Transverse colon (tissue), 4 donors: ENCODE data around the gene ICA1L. TPM values are rescaled to one million over a fixed set of nuclear protein-coding genes. Genes with fewer than 3 reads are reported as not detected.
"Not testable (repeated sequence)": the region's sequence is repeated elsewhere in the genome, so short reads cannot be mapped to it uniquely, and the experiment has no call there.

Source experiments
- DNase-seq: peaks from one replicate; pipeline ENCODE4 v3.0.0-alpha.2; 2019
- H3K27ac ChIP-seq, 4 donors: fragments of 200-600 bp; sonication (generic); 2 replicates each; pipeline ENCODE4 v1.5.1; 2016 to 2018; ENCODE audit warnings: inconsistent platforms in 4 of 4
- H3K27me3 ChIP-seq: fragments of 200-600 bp; sonication (generic); 2 replicates; pipeline ENCODE4 v1.5.1; 2017; ENCODE audit warnings: inconsistent platforms
- H3K36me3 ChIP-seq, 4 donors: fragments of 200-600 bp; sonication (generic); 2 replicates each; pipeline ENCODE4 v1.5.1; 2017 to 2019; ENCODE audit warnings: inconsistent platforms in 4 of 4
- H3K4me1 ChIP-seq, 4 donors: fragments of 200-600 bp; sonication (generic); 2 replicates each; pipeline ENCODE4 v1.5.1; 2017 to 2020; ENCODE audit warnings: inconsistent platforms in 4 of 4
- H3K4me3 ChIP-seq, 4 donors: fragments of 200-600 bp; sonication (generic); 1 replicate in 1 of 4; 2 replicates in 3 of 4; pipeline versions ENCODE4 v1.5.1 to v1.6.1; 2017 to 2019; ENCODE audit warnings: inconsistent platforms in 4 of 4
- H3K9me3 ChIP-seq, 2 donors: fragments of 200-600 bp; sonication (generic); 2 replicates each; pipeline ENCODE4 v1.5.1; 2017 to 2019; ENCODE audit warnings: inconsistent platforms in 2 of 2
- CTCF ChIP-seq, 5 experiments: fragments of 200-600 bp in 3 of 5; fragments of 450-650 bp in 2 of 5; sonication (generic) in 3 of 5; IDR thresholded peaks; 1 replicate in 2 of 5; 2 replicates in 3 of 5; pipeline ENCODE4 v1.5.1; 2016 to 2017; ENCODE audit warnings: antibody characterized with exemption in 5 of 5, inconsistent platforms in 3 of 5, mild to moderate bottlenecking in 2 of 5, moderate library complexity in 1 of 5
- EP300 ChIP-seq: sonication (generic); formaldehyde crosslinking; IDR thresholded peaks from one replicate; pipeline ENCODE4 v1.6.1; 2017; ENCODE audit warnings: antibody characterized with exemption, low read depth
- POLR2A ChIP-seq: fragments of 450-650 bp; IDR thresholded peaks from one replicate; pipeline ENCODE4 v1.6.1; 2016; ENCODE audit warnings: antibody characterized with exemption, mild to moderate bottlenecking, moderate library complexity
- POLR2AphosphoS5 ChIP-seq, 3 donors: sonication (generic); formaldehyde crosslinking; IDR thresholded peaks; one replicate each; pipeline ENCODE4 v1.6.1; 2016; ENCODE audit warnings: antibody characterized with exemption in 3 of 3
- WGBS, 2 donors: methylation state at CpG; one replicate each; pipeline ENCODE4 v1.1.5; 2018; ENCODE audit warnings: low coverage in 1 of 2; 5-methylcytosine and 5-hydroxymethylcytosine counted together
- in situ Hi-C, 4 donors: fragments of 200-750 bp; cut with MboI; loops; one replicate each; pipeline versions ENCODE4 v1.15.0 to v1.15.1; 2017; ENCODE audit warnings: low sequenced_read_pairs in 3 of 4, low pct_ligation_motif_present in 1 of 4, low pct_unique_long_range_greater_than_20kb in 1 of 4
- intact Hi-C: fragments of 100-400 bp; cut with DNase I; formaldehyde crosslinking; loops from one replicate; pipeline ENCODE4 v1.15.1; 2023; ENCODE audit warnings: low total_unique reads
- total RNA-seq, 4 donors: library from RNA; depleted of rRNA; stranded (reverse); fragments of >200 nt; gene quantifications; one replicate each; pipeline ENCODE4 v1.1.0, GENCODE V29; 2016

ICA1L gene
- total RNA-seq, 4 donors from 2014 or later, result 4.4 to 39.4 (median 20.5) TPM

- H3K27ac ChIP-seq, result peak overlapping the region; percentile 85 to 98 (median 93)
- H3K4me1 ChIP-seq, result peaks cover 11 to 25% (median 18%) of the 10 kb centered on the region in 4 donors
- WGBS, 2 donors, result 0% methylated on average over 4 to 8 of the region's 8 CpGs
- peaks cover 0 to 5% (median 0%) of the 10 kb centered on the region in 4 donors for H3K36me3 ChIP-seq
- DNase-seq, result no peak
- no peaks in the 10 kb centered on the region for H3K27me3 ChIP-seq
- TF ChIP-seq POLR2AphosphoS5 (IDR thresholded peaks at IDR 0.05) (no peak), CTCF (IDR thresholded peaks at IDR 0.05) (no peak), POLR2A (no peak), EP300 (no peak)
- no peaks in the 10 kb centered on the region for H3K9me3 ChIP-seq
- intact Hi-C loops, result no loop called here
- in situ Hi-C loops, result no loop called here
- H3K4me3 ChIP-seq, result peak overlapping the region; percentile 50 to 97 (median 76)
Measured at GRCh38 chr2:202911203-202911511, 39.6 kb upstream of the ICA1L start.

GRCh38 chr2:202910698-202911097 lies 39.1 kb upstream of the ICA1L start:
- TF ChIP-seq POLR2A, result no peak
- TF ChIP-seq POLR2AphosphoS5 (IDR thresholded peaks at IDR 0.05), result no peak
- no peak for TF ChIP-seq EP300
- no peak for TF ChIP-seq CTCF (IDR thresholded peaks at IDR 0.05)
- in situ Hi-C loops, result no loop called here
- H3K4me1 ChIP-seq, result peaks cover 11 to 25% (median 18%) of the 10 kb centered on the region in 4 donors
- H3K36me3 ChIP-seq, result peaks cover 0 to 9% (median 0%) of the 10 kb centered on the region in 4 donors
- H3K27me3 ChIP-seq, result no peaks in the 10 kb centered on the region
- peak overlapping the region in 3 of 4 donors; percentile 91 to 98 (median 95) for H3K27ac ChIP-seq
- peaks cover 0 to 3% of the 10 kb centered on the region in 2 donors for H3K9me3 ChIP-seq
- peak overlapping the region in 3 of 4 donors; percentile 60 to 97 (median 91) for H3K4me3 ChIP-seq
- intact Hi-C loops, result no loop called here
- no peak for DNase-seq
- 6 to 11% methylated on average over 3 of the region's 3 CpGs for WGBS, 2 donors

GRCh38 chr2:202910250-202910649 lies 38.7 kb upstream of the ICA1L start:
- peaks cover 0 to 14% (median 2%) of the 10 kb centered on the region in 4 donors for H3K36me3 ChIP-seq
- in situ Hi-C loops, H3K27ac ChIP-seq, H3K9me3 ChIP-seq, H3K27me3 ChIP-seq, DNase-seq, intact Hi-C loops: not testable (repeated sequence)
- peak overlapping the region in 1 of 4 donors; percentile 97 for H3K4me3 ChIP-seq
- 84 to 87% methylated on average over 3 to 5 of the region's 5 CpGs for WGBS, 2 donors
- H3K4me1 ChIP-seq, result peaks cover 11 to 25% (median 18%) of the 10 kb centered on the region in 4 donors

- Histone ChIP-seq H3K9me3 (peaks cover 0 to 4% of the 10 kb centered on the region in 2 donors), H3K4me1 (peaks cover 11 to 25% (median 18%) of the 10 kb centered on the region in 4 donors), H3K27ac (no peak overlapping the region), H3K27me3 (no peaks in the 10 kb centered on the region), H3K4me3 (no peak overlapping the region), H3K36me3 (peaks cover 0 to 17% (median 2%) of the 10 kb centered on the region in 4 donors)
- WGBS, 2 donors, result 88 to 92% methylated on average over 4 to 6 of the region's 6 CpGs
- TF ChIP-seq CTCF (IDR thresholded peaks at IDR 0.05) (no peak), EP300 (no peak), POLR2AphosphoS5 (IDR thresholded peaks at IDR 0.05) (no peak), POLR2A (no peak)
- in situ Hi-C loops (no loop called here), intact Hi-C loops (no loop called here)
- DNase-seq, result no peak
Measured at GRCh38 chr2:202909394-202910192, 38.0 kb upstream of the ICA1L start.
